IPS-NIHi11 (cell line): Measurements from ENCODE around the gene RAMACL.
"Not testable (repeated sequence)": the region's sequence is repeated elsewhere in the genome, so short reads cannot be mapped to it uniquely, and the experiment has no call there.

ENCODE experiments used
- DNase-seq: peaks from one replicate; pipeline ENCODE4 v3.0.0; 2012; ENCODE audit warnings: mixed read lengths, low spot score

Gene RAMACL

DNA sequence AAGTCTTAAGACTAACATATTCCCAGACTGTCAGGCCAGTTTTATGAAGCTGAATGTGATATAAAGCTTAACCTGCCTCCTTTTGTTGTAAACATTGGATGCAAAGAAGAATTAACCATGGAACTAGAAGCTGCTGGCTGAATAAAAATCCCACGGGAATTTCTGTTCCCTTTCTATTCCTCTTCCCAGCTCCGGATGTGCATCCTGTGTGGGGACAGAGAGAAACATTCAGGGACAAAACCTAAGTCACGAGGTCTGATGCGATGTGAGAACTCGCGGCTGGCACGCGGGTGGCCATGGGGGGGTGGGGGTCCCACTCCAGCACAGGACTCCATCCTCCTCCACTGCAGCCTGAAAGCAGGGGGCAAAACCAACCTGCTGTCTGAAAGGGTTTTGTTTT lies 32.2 kb downstream of the RAMACL start:
- DNase-seq: no peak

DNA sequence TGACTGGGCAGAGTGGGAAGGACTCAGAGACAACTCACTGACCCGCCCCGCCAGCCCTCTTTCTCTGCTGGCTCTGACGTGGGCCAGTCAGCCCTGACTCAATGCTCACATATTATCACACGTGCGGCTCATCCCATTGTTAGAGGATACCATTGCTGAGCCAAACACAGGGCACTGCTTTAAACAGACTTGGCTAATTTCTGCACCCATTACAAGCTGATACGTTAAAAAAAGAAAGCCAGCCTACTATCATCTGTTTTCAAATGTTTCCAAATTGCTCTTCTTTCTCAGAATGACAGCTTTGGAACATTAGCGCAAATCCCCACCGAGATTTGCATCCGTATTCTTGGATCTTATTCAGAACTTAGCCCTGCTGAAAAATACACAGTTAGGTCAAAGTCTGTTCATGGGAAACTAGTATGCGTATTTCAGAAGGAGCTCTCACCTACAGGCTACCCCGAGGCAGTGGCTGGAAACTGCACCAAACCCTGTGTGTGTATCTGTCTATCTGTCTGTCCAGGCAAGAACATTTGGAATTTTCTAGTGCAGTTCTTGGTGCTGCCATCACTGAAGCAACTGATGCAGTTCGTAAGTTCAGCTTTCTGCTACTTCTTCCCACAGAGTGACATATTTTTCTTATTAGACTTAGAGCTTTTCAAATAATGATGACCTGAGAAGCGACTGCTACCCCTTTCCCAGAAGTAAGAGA lies 32.8 kb downstream of the RAMACL start:
- DNase-seq: no peak

- no peak for DNase-seq
These were observed 33.9 kb downstream of the RAMACL start for GRCh38 chr6:166552600-166552999.

DNA sequence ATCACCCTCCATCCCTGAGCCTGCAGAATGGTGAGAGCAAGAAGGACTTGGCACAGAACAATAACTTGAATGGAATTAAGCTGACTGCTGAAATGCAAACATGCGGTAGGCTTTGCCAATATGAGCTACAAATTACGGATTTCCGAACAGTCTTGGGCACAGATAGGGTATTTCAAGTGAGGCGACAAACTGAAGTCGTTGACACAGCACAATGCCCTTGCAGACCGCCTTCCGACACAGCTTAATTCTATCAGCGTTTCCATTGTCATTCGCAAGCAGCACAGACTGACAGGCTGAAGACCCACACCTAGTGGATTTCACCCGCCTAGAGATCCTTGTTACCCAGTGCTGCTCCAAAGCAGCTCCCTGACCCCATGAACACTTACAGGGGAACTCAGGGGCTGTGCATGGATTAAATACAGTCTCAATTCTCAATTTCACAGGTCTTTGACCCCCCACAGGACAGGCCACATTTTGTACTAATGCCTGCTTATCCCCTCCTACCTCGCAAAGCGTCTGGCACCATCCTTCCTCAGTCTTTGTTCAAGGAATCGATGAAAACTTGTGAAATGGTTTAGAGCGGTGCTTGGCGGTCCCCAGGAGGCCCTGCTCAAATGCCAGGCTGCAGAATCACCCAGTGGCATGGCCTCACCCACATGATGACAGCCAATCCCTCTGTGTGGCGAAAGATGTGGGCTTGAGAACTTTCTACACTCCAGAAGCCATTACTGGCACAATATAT lies 34.6 kb downstream of the RAMACL start:
- peak; percentile 54 for DNase-seq

GRCh38 chr6:166546653-166547052 lies 39.8 kb downstream of the RAMACL start:
- DNase-seq: no peak

DNA sequence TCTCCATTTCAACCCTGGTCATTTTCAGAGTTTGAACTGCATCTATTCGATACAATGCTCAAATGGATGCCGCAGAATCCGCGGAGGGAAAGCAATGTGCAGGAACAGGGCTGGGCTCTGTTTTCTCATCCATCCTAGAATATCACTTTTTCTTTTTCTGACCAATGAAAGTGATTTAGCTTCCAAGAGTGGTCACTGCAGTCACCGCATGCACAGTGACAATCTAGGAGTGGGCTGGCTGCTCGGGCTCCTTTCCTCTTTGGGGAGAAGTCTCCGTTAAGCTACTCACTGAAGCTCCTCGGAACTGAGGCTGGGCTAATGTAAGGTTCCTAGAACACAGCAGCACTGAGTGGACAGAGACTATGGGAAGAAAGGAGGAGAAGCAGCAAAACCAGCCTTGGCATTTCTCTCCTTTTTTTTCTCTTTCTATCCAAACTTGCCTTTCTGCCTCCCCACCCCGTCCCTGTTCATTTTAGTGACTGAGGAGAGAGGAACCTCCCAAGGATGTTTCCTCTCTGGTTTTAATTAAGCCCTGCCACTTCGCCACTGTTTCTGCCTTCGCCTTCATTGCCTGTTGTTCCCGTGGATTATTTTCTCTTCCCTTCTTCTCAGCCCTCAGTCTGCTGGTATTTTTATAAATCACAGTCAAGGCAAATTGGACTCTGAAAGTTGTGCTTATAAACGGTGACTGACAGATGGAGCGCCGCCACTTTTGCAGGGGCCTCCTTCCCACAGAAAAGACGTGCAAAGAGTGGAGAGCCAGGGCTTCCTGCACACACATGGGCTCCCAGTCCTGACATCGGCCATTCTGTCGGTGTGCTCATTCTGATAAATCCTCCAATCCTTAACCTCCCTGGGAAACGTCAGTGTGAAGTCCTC lies 41.1 kb downstream of the RAMACL start:
- no peak for DNase-seq

DNA sequence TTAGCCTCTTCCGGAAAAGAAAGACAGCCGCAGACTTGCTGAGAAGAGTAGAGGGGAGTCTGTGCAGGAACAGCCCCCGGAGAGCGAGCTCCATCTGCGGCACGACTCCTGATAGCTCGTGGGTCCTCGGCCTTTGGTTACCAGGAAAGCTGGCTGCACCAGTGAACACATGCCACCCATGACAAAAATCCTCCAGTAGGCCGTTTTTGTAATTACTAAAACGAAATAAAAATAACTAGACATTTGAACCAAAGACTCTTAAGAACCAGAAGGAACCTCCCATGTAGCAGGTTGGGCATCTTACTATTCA lies 42.2 kb downstream of the RAMACL start:
- DNase-seq: no peak

DNA sequence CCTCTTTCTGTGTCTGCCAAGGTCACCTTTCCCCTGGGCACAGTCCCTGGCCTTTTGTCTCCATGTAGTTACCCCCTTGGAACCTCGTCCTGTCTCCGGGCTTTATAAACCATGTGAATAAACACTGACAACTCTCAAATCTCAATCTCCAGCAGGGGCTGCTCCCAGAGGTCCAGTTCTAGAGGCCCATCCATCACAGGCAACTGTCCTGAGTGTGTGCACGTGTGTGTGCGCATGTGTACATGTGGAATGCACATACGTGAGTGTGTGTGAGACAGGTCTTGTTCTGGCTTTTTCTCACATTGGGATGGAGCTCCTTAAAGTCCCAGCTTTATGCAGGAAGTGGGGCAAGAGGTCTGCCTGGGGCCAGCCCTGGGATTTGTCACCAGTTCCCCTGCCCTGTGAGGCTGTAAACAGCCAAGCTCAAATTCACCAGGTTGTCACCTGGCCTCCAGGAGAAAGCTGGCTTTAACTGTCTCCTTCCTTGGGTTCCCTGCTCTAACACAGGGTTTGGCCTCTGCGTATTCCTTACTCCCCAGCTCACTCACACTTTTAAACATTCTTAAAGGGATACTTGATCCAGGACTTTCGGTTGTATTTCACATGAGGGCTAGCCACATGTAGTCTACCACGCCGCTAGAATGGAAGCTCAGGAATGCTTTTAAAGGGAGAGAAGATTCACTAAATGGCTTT lies 42.7 kb downstream of the RAMACL start:
- no peak for DNase-seq

- DNase-seq: peak; percentile 82
These were observed 43.9 kb downstream of the RAMACL start for GRCh38 chr6:166542580-166542912.

DNA sequence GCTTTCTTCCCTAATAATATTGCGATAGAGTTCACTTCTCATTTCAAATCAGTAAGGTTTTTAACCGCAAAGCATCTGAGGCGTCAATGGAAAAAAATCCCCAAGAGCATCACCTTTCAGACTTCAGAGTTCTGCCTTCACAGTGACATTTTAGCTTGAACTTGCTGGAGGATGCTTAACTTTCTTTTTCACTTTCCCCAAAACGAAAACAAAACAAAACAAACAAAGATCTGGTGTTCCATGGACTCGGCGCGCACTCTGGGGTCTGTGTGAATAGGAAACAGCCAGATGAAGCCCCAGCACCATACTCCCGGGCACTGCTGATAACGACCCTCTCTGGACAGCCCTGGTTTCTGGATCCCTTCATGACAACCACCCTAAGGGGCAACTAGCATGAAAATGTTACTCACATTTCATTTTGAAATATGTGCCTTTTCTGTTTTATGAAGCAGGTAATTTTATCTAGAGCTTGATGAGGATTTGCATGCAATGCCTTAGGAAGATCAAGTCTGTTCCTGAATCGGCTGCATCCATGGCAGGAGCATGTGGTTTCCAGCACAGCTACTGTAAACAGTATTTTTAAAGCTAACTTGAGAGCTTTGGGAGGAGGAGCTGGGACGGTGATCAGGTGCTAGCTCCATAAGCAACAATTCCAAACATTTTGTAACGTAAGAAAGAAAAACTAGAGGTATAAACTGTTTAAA lies 44.5 kb downstream of the RAMACL start:
- DNase-seq: no peak

GRCh38 chr6:166541366-166541765 lies 45.1 kb downstream of the RAMACL start:
- no peak for DNase-seq

GRCh38 chr6:166540631-166541331 lies 45.7 kb downstream of the RAMACL start:
- DNase-seq: no peak

DNA sequence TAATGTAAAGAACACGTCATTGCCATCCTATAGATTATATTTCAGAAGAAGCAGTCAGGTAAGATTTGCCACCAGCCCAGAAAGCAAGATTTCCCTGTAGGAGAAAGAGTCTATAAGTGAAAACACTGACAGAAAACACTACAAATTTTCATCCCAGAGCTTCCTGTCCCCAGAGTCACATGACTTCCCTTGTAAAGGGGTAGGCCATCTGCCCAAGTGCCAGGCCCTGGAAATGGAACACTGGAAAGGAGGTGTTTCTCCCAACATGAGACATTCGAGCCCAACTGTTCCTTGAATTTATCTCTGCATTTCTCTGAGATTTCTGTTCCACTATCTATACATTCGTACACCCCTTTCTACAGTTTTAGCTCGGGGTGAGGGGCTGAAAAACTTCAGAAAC lies 46.9 kb downstream of the RAMACL start:
- no peak for DNase-seq

DNA sequence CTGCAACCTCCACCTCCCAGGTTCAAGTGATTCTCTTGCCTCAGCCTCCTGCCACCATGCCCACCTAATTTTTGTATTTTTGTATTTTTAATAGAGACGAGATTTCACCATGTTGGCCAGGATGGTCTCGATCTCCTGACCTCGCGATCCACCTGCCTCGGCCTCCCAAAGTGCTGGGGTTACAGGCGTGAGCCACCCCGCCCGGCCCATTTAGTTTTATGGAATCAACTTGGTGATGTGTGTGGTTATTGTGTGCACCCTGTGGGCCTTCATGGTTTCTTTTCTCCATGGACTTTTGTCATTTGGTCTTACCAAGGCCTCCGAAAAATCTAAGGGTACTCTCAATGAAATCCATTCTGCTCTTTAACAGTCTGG lies 47.5 kb downstream of the RAMACL start:
- DNase-seq: not testable (repeated sequence)

DNA sequence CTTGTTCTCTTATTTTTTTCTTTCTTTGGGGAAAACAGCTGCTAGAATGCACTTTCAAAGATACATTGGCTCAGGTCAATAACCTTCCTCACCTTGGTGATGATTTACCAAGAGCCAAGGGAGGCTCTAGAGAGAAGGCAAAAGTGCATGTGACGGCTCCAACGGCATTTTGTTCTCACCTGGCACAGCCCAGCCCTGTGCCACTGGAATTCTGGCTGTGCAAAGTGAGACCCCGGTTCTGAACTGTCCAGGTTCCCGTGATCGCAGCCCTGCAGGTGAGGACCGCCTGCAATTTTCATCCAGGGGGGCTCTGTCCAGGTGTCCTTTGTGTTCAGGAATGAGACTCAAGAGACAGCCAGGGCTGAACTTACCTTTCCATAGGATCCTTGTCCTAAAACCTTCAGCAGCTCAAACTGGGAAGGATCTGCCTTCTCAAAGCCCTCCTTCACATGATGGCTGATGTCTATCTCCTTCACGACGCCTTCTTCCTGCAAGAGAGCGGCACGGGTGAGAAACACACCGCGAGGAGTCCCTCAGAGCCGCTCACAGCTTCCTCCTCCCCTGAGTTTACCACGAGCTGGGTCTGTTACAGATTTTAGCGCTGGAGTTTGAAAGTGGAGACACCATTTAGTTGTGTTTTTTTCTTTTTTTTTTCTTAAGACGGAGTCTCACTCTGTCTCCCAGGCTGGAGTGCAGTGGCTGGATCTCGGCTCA lies 48.0 kb downstream of the RAMACL start:
- DNase-seq: no peak

- DNase-seq: no peak
These were observed 51.6 kb downstream of the RAMACL start for GRCh38 chr6:166534658-166535406.

GRCh38 chr6:166533205-166533824 lies 53.2 kb downstream of the RAMACL start:
- no peak for DNase-seq
